GM12878 (cell line): Measurements from ENCODE around the gene MFSD1. TPM values are rescaled to one million over a fixed set of nuclear protein-coding genes. Genes with fewer than 3 reads are reported as not detected.

Source experiments
- ATAC-seq: fragments of 200-7000 bp; cut with Tn5 transposase; 3 replicates; pipeline ENCODE4 v1.9.1; 2020; ENCODE audit warnings: mild to moderate bottlenecking, moderate library complexity
- BruUV-seq: library from RNA; stranded (reverse); fragments of 400-500 nt; replicated peaks from 2 replicates; lab custom pipeline; 2021; lab: Mats Ljungman, UMichigan
- CTCF ChIA-PET: fragments of 300-600 bp; sonication (Branson Sonifier 250); formaldehyde crosslinking; extraction: SDS; loops from one replicate; lab custom pipeline; 2021; ENCODE audit warnings: inconsistent platforms; lab: Yijun Ruan, JAX
- POLR2A ChIA-PET: fragments of 350-600 bp; formaldehyde crosslinking; extraction: SDS; loops from one replicate; lab custom pipeline; 2021; ENCODE audit warnings: inconsistent platforms; lab: Charles Lee
- RAD21 ChIA-PET: fragments of 300-600 bp; sonication (Branson Sonifier 250); formaldehyde crosslinking; loops from one replicate; lab custom pipeline; 2023; ENCODE audit warnings: antibody characterized with exemption; ENCODE audit not compliant: unreplicated experiment; lab: Charles Lee
- SMC1A ChIA-PET: fragments of 300-600 bp; sonication (Branson Sonifier 250); formaldehyde crosslinking; loops from one replicate; lab custom pipeline; 2023; ENCODE audit not compliant: unreplicated experiment, uncharacterized antibody; lab: Charles Lee
- DNase-seq: peaks from one replicate; pipeline ENCODE4 v3.0.0-alpha.2; 2011; ENCODE audit warnings: low read depth, low spot score
- FAIRE-seq: peaks from 3 replicates; lab custom pipeline; 2011; peaks lifted over from hg19 to GRCh38; lab: Jason Lieb, UNC
- H2AFZ ChIP-seq: 2 replicates; pipeline ENCODE4 v1.6.0; 2011; ENCODE audit warnings: low read depth, low read length, control low read depth; ENCODE audit not compliant: control insufficient read depth
- H3K27ac ChIP-seq: 2 replicates; pipeline ENCODE4 v1.5.1; 2011; ENCODE audit warnings: control low read depth; ENCODE audit not compliant: control insufficient read depth, insufficient read depth
- H3K27me3 ChIP-seq, 2 experiments: replicated peaks in 1 of 2; 2 replicates each; pipeline versions ENCODE4 v1.6.0 to v1.6.1; 2011; ENCODE audit warnings: low read length in 1 of 2; ENCODE audit not compliant: control insufficient read depth in 2 of 2, insufficient read depth in 2 of 2
- H3K36me3 ChIP-seq, 2 experiments: 2 replicates each; pipeline ENCODE4 v1.5.1; 2011; ENCODE audit warnings: low read length in 1 of 2; ENCODE audit not compliant: control insufficient read depth in 2 of 2, insufficient read depth in 2 of 2
- H3K4me1 ChIP-seq: 2 replicates; pipeline ENCODE4 v1.6.1; 2011; ENCODE audit warnings: mild to moderate bottlenecking, low read length, moderate library complexity, mixed read lengths; ENCODE audit not compliant: control insufficient read depth, insufficient read depth
- H3K4me2 ChIP-seq: 2 replicates; pipeline ENCODE4 v1.6.0; 2011; ENCODE audit warnings: control low read depth; ENCODE audit not compliant: control insufficient read depth, insufficient read depth
- H3K4me3 ChIP-seq: fragments of 200-600 bp; sonication (generic); 2 replicates; pipeline ENCODE4 v1.5.1; 2016
- H3K79me2 ChIP-seq: 2 replicates; pipeline ENCODE4 v1.6.0; 2011; ENCODE audit warnings: low read length; ENCODE audit not compliant: control insufficient read depth, insufficient read depth
- H3K9ac ChIP-seq: 2 replicates; pipeline ENCODE4 v1.8.0; 2011; ENCODE audit warnings: low read length, control low read depth, mixed read lengths; ENCODE audit not compliant: control insufficient read depth, insufficient read depth
- H3K9me3 ChIP-seq: replicated peaks from 3 replicates; pipeline ENCODE4 v1.5.1; 2011; ENCODE audit warnings: mild to moderate bottlenecking, low read length; ENCODE audit not compliant: control insufficient read depth, insufficient read depth
- H4K20me1 ChIP-seq: 2 replicates; pipeline ENCODE4 v1.6.0; 2011; ENCODE audit not compliant: control insufficient read depth, insufficient read depth
- GATAD2B ChIP-seq: fragments of 450-650 bp; conservative IDR thresholded peaks from 2 replicates; pipeline ENCODE4 v1.6.1; 2017; ENCODE audit warnings: low read depth, mild to moderate bottlenecking, moderate library complexity
- IKZF1 ChIP-seq: fragments of 450-650 bp; conservative IDR thresholded peaks from 2 replicates; pipeline ENCODE4 v1.6.1; 2017; ENCODE audit warnings: antibody characterized with exemption, mild to moderate bottlenecking
- STAT1 ChIP-seq: fragments of 450-650 bp; conservative IDR thresholded peaks from 2 replicates; pipeline ENCODE4 v1.6.1; 2014; ENCODE audit warnings: antibody characterized with exemption, mild to moderate bottlenecking
- ZBTB40 ChIP-seq: fragments of 450-650 bp; IDR thresholded peaks from 2 replicates; pipeline ENCODE4 v1.6.1; 2016; ENCODE audit warnings: mild to moderate bottlenecking, moderate library complexity, borderline replicate concordance
- WGBS: methylation state at CpG from one replicate; pipeline ENCODE4 v1.1.6; 2016; ENCODE audit warnings: low lambda C conversion rate; ENCODE audit not compliant: insufficient replicate concordance, insufficient coverage; ENCODE audit errors: missing lambda C conversion rate; 5-methylcytosine and 5-hydroxymethylcytosine counted together
- in situ Hi-C: fragments of 300-500 bp; cut with MboI; formaldehyde crosslinking; loops from 9 replicates; pipeline ENCODE4 v1.14.3; 2018; ENCODE audit warnings: mixed read lengths
- intact Hi-C: fragments of 100-400 bp; cut with micrococcal nuclease; formaldehyde crosslinking; loops from one replicate; pipeline ENCODE4 v1.14.2; 2022; ENCODE audit not compliant: unreplicated experiment
- polyA plus RNA-seq, 11 experiments: library from polyadenylated mRNA; depleted of rRNA in 4 of 11; unstranded in 6 of 11; stranded (reverse) in 5 of 11; fragments of >200 nt; fragmentation: Nextera tagmentation in 4 of 11; fragmentation: Illumina TruSeq in 1 of 11; extraction: Ambion mirVana in 4 of 11; extraction: Trizol in 1 of 11; gene quantifications; 1 replicate in 1 of 11; 2 replicates in 10 of 11; pipeline versions ENCODE4 v1.2.1 to v1.2.3, GENCODE V29; 2011 to 2016; ENCODE audit warnings: inconsistent platforms in 2 of 11, missing spikeins in 2 of 11, low read depth in 1 of 11
- total RNA-seq, 4 experiments: library from RNA; depleted of rRNA in 3 of 4; stranded (reverse); fragments of >200 nt in 3 of 4; fragmentation: Illumina TruSeq in 1 of 4; extraction: Trizol in 1 of 4; gene quantifications; 2 replicates each; pipeline versions ENCODE4 v1.2.1 to v1.2.3, GENCODE V29; 2013 to 2021
- TF ChIP-seq, protein P1 (sequence below): fragments of 450-650 bp; IDR thresholded peaks from 2 replicates; pipeline ENCODE4 v1.6.1; 2017; ENCODE audit warnings: borderline replicate concordance
- TF ChIP-seq, protein P2 (sequence below): fragments of 450-650 bp; IDR thresholded peaks from 2 replicates; pipeline ENCODE4 v1.6.1; 2017; ENCODE audit warnings: mild to moderate bottlenecking, moderate library complexity

MFSD1 gene
- total and polyA plus RNA-seq, 10 of the 15 experiments (the other 5 are each of a cell fraction or from before 2014, with no cell fraction given) = 7.3 to 41.7 (median 28.6) TPM

- ATAC-seq = no peak
Measured at GRCh38 chr3:158776531-158776930, 25.3 kb upstream of the MFSD1 start.

More at GRCh38 chr3:158776531-158776930, 25.3 kb upstream of the MFSD1 start:
- POLR2A ChIA-PET = no interaction called here
- Histone ChIP-seq H3K4me2 (no peak overlapping the region), H3K4me3 (no peak overlapping the region), H3K9ac (no peak overlapping the region), H3K27ac (no peak overlapping the region), H3K79me2 (no peaks in the 10 kb centered on the region), H3K4me1 (no peaks in the 10 kb centered on the region), H3K9me3 (no peaks in the 10 kb centered on the region), H4K20me1 (no peaks in the 10 kb centered on the region), H2AFZ (no peak overlapping the region; the same call in 1 of the 2 replicates), H3K27me3 (no peaks in the 10 kb centered on the region), H3K36me3 (no peaks in the 10 kb centered on the region)
- intact Hi-C loops = no loop called here
- in situ Hi-C loops = loop anchor here (25.0 kb wide), 1 partner anchor 1164 kb away; no protein-coding TSS in a partner anchor
- BruUV-seq = no TSS peak
- no peak for DNase-seq
- FAIRE-seq = no peak
- RAD21 ChIA-PET = interaction anchor here (1.0 kb wide), 1 partner anchor 49 kb away, joined by 3 read pairs; no protein-coding TSS in a partner anchor
- CTCF ChIA-PET = interaction anchor here (1.0 to 1.9 kb wide), 3 partner anchors 10 to 49 kb away, joined by 4 to 6 read pairs (median 6); no protein-coding TSS in a partner anchor
- TF ChIP-seq STAT1 (no peak), ZBTB40 (no peak), GATAD2B (no peak), IKZF1 (no peak)
- TF ChIP-seq, protein P1, sequence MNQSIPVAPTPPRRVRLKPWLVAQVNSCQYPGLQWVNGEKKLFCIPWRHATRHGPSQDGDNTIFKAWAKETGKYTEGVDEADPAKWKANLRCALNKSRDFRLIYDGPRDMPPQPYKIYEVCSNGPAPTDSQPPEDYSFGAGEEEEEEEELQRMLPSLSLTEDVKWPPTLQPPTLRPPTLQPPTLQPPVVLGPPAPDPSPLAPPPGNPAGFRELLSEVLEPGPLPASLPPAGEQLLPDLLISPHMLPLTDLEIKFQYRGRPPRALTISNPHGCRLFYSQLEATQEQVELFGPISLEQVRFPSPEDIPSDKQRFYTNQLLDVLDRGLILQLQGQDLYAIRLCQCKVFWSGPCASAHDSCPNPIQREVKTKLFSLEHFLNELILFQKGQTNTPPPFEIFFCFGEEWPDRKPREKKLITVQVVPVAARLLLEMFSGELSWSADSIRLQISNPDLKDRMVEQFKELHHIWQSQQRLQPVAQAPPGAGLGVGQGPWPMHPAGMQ = no peak
- TF ChIP-seq, protein P2, sequence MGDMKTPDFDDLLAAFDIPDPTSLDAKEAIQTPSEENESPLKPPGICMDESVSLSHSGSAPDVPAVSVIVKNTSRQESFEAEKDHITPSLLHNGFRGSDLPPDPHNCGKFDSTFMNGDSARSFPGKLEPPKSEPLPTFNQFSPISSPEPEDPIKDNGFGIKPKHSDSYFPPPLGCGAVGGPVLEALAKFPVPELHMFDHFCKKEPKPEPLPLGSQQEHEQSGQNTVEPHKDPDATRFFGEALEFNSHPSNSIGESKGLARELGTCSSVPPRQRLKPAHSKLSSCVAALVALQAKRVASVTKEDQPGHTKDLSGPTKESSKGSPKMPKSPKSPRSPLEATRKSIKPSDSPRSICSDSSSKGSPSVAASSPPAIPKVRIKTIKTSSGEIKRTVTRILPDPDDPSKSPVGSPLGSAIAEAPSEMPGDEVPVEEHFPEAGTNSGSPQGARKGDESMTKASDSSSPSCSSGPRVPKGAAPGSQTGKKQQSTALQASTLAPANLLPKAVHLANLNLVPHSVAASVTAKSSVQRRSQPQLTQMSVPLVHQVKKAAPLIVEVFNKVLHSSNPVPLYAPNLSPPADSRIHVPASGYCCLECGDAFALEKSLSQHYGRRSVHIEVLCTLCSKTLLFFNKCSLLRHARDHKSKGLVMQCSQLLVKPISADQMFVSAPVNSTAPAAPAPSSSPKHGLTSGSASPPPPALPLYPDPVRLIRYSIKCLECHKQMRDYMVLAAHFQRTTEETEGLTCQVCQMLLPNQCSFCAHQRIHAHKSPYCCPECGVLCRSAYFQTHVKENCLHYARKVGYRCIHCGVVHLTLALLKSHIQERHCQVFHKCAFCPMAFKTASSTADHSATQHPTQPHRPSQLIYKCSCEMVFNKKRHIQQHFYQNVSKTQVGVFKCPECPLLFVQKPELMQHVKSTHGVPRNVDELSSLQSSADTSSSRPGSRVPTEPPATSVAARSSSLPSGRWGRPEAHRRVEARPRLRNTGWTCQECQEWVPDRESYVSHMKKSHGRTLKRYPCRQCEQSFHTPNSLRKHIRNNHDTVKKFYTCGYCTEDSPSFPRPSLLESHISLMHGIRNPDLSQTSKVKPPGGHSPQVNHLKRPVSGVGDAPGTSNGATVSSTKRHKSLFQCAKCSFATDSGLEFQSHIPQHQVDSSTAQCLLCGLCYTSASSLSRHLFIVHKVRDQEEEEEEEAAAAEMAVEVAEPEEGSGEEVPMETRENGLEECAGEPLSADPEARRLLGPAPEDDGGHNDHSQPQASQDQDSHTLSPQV = no peak
- 76% methylated on average over 5 of the region's 7 CpGs for WGBS
- SMC1A ChIA-PET = interaction anchor here (0.7 to 1.0 kb wide), 2 partner anchors 17 to 475 kb away, joined by 3 read pairs; no protein-coding TSS in a partner anchor
